Measurements from ENCODE around the gene C1QL4.

- TF ChIP-seq CTCF (conservative IDR thresholded peaks at IDR 0.05 in 1 of 2, IDR thresholded peaks at IDR 0.05 in 1 of 2; ENCODE audit: low read depth in 1 of 2, low read length in 2 of 2) (no peak), EZH2 (IDR thresholded peaks at IDR 0.05; ENCODE audit: low read length, missing control alignments) (no peak)
These were observed 11.4 kb downstream of the C1QL4 start for GRCh38 chr12:49325606-49326005.

All from fibroblast of lung (primary cell).